Kidney glomerular epithelial cell (primary cell): ENCODE results near the gene NT5C2.

Experiments used
- DNase-seq: peaks from one replicate; lab custom pipeline; 2025; lab: John Stamatoyannopoulos, UW

Gene NT5C2

DNA sequence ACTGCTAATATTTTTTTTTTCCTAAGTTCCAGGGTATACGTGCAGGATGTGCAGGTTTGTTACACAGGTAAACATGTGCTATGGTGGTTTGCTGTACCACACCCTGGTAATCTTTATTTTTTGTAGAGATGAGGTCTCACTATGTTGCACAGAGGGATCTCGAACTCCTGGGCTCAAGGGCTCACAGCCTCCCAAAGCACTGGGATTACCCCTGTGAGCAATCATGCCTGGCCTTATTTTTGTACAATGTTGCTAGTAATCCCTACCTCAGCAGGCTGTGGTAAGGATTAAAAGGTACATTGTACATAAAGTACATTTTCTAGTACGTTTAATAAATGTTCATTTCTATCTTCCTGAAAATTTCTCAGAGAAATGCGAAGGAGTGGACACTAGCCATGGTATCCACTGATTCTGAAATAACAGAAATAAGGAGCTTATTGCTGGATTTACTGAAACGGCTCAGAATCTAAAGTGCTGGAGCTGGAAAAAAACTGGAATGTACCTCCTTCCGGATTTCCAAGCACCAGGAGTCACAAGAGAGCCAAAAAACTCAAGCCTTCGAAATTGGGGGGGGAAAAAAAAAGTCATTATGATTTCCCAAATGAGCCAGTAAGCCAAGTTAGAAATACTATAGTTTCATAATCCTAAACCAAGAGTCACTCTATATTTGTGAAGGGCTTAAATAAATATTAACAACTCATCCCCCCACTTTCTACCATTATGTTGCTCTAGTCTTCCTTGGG lies 69.6 kb downstream of the NT5C2 start:
- no peak for DNase-seq

DNA sequence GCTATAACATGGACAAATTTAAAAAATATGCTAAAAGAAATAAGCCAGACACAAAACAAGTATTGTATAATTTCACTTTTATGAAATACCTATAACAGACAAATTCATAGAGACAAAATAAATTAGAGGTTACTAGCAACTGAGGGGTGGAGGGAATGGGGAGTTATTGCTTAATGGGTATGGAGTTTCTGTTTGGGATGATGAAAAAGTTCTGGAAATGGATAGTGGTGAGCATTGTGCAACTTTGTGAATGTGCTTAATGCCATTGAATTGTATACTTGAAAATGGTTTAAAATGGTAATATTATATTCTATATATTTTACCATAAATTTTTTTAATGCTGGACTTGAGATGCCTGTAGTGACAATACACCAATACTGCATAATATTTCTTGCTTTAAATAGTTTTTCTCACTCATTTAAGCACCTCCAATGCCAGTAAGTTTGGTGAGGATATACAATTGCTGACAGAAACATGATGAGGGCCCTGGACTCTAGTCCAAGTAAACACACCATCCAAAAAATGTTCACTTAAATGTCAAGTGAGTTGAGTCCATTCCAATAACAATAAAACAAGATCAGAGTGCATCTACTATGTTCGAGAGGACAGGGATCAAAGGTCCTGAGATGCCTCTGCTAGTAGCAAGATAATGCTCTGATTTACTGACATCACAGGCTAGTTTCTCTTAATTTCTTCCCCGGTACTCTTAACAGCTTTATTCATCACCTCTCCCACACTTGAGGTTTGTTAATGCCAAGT lies 71.9 kb downstream of the NT5C2 start:
- no peak for DNase-seq

DNA sequence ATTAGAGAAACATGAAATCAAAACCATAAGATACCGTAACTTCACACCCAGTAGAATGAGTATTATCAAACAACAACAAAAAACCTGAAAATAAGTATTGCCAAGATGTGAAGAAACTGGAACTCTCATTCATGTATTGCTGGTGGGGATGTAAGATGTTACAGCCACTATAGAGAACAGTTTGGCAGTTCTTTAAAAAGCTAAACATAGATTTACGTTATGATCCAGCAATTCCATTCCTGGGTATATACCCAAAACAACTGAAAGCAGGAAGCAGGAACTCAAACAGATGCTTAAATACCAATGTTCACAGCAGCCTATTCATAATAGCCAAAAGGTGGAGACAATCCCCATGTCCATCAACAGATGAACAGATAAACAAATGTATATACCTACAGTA lies 72.5 kb downstream of the NT5C2 start:
- no peak for DNase-seq

DNA sequence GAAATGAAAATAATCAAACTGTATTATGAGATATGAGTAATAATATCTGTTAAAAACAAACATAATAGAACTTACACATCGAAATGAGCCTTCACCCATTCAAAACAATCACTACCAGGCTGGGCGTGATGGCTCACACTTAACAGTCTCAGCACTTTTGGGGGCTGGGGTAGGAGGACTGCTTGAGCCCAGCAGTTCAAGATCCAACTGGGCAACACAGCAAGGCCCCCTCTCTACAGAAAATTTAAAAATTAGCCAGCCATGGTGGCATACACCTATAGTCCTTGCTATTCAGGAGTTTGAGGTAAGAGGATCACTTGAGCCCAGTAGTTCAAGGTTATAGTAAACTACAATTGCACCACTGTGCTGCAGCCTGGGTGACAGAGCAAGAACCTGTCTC lies 75.8 kb downstream of the NT5C2 start:
- DNase-seq, result no peak

DNA sequence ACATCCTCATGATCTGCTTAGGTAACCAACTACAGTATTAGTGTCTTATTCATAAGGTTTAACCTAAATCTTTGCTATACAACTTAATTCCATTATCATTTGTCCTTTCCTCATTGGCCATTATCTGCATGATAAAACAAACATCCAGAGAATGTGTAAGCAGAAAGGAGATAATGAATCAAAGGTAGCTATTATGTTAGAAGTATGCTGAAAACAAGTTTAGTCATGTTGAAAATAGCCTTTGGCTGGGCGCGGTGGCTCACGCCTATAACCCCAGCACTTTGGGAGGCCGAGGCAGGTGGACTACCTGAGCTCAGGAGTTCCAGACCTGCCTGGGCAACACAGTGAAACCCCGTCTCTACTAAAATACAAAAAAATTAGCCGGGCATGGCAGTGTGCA lies 78.2 kb downstream of the NT5C2 start:
- no peak for DNase-seq

DNA sequence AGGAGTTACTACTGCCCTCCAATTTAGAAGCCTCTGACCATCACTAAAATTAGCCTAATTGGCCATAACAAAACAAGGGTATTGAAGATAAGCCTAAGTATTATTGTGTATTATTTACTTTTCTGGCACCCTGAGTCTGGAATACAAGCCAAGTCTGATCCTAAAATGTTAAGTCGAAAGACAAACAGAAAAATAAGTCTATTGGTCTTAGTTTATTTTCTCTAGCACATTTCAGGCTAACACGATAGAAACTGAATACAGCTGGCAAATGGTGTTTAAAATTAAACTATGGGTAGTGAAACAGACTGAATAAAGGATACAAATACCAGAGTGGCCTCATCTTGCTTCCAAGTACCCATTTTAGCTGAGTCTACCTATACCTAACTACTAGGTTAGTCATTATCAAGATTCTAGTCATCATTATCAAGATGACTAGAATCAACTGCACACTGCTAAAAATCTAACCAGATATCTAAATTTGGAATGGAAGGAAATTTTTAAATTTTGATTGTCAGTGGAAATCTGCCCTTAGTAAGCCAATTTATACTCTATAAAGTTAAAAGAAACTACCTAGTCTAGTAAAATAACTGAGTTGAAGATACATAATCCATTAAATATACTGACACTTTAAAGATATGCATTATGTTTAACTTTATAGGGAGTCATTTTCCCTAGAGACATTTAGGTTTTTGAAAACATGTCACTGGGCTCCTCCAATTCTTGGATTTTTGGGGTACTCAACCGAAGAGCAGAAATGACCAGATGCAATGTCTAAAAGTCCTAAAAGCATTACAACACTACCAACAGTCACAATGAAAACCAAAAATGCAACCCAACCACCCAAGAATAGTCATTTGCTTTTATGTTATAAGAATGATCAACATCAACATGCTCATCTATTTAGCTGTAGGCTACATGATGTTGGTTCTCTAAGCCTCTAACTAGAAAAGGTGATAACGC lies 80.9 kb downstream of the NT5C2 start:
- no peak for DNase-seq

DNA sequence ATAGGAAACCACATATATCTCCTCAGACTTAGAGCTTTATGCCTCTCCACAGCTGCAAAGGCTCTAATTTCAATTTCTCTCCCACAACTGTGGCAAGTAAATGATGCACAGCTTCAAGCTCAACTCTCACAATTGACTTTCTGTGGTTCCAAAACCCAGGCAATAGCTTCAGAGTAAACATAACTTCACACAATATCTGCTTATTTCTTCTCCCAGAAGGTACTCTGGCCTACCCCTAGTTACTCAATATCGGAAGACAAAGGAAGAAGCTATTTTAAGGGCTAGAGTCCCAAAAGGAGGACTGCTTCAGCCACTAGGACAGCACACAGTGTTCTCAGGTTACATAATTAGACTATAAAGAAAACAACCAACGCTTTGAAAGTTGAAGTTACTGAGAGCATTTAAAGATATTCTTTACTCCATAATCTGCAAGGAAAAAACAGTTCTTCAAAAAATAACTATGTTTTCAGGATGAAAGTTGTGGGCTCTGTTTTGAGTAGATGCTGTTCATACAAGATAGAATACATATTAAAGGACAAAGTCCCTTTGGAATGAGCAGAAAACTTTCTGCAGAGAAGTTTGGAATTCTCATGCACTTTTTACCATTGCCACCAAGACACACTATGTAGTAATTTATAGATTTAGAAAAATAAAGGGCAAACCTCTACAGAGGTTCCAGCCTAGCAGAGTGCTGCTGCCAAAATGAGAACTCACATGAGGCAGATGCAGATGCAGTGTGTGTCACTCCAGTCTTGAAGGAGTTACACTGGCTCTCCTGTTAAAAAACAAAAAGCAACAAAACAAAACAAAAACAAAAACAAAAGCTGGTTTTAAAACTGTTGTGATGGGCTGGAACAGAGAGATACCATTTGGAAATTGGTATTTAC lies 81.8 kb downstream of the NT5C2 start:
- DNase-seq, result no peak

DNA sequence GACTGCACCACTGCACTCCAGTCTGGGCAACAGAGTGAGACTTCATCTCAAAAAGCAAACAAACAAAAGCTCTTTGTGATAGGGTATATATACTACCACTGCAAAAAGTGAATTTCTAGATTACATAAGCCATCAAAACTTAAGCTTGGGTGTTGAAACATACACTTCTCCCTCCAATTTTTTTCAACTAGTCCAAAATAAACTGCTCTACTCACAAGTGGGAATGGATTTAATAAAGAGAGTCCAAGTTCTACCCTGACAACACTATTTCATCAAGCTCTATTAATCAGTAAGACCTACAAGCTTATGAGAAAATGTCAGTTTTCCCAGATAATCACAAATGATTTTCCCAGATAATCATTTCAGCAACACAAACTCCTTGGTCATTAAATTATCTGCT lies 82.7 kb downstream of the NT5C2 start:
- DNase-seq, result no peak

DNA sequence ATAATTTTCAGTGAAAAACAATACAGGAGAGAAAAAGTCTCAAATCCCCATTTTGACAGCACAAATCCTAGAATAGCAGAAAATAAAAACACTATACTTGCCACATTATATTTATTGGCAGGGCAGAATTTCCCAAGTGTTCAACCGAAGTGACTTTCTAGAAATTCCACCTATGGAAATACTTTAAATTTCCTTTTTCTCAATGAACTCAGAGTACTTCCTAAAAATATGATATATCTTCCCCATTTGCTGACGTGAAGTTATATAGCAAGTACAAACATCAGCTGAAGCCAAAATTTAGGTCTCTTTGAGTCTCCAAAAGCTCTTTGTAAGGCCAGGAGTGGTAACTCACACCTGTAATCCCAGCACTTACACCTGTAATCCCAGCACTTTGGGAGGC lies 83.3 kb downstream of the NT5C2 start:
- DNase-seq, result no peak

DNA sequence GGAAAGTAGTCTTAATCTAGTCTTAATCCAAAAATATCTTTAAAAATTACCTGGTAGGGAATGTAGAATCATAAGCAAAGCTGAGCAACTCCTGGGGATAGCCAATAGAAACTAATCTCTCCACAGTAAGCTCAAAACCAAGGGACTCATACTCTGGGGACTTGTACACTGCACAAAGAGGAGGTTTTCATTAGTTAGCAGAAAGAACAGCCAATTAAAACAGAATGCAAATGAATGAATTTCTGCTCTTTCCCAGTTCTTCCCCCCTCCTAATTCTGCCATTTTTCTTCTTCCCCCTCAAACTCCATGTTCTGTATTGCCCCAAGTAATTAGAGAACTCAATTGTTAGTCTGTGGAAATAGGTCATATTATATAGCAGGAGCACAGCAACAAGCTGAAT lies 86.5 kb downstream of the NT5C2 start:
- no peak for DNase-seq

DNA sequence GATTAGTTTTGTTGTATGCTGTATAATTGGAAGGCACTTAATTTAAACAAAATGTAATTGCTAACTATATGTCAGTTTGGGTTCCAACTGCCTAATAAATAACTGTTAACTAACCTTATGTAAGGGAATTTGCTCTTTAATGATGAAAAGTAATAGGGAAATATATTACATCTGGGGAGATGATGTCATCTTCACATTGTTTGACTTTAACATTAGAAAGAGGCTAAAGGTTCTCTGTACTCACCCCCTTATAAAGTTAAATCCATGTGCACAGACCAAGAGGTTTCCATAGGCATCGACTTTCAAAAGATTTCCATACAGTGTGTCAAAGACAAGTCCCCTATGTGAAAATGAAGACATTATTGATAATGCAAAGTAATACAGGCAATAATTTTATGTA lies 87.6 kb downstream of the NT5C2 start:
- no peak for DNase-seq

DNA sequence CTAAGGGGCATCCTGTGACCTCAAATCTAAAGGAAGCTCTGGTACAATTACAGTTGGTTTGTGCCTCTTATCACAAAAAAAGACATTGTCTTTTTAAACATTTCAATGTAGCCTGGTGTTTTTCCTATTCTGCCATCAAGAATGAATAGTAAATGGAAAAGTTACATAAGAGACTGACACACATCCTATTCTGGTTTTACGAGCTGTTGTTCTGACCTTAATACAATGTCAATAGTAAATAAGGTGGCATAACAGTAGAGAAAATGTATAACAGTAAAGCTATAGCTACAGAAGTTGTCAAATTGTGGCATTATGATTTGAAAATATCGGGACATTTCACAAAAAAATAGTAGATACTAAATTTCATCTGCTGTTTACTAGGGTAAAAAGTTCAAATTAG lies 88.4 kb downstream of the NT5C2 start:
- no peak for DNase-seq

DNA sequence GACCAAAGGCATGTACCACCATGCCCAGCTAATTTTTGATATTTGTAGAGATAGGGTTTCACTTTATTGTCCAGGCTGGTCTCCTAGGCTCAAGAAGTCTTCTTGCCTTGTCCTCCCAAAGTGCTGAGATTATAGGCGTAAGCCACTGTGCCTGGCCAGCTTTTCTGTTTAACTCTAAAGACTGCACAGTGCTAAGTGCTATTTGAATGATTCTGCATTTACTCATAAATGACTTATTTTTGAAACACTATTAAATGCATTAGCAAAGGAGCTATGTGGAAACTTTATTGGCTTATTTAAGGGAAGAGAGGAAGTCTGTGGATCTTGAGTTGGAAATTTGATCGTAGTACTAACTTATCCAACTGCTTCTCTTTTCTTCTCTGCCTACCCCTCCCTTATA lies 89.1 kb downstream of the NT5C2 start:
- DNase-seq, result no peak

DNA sequence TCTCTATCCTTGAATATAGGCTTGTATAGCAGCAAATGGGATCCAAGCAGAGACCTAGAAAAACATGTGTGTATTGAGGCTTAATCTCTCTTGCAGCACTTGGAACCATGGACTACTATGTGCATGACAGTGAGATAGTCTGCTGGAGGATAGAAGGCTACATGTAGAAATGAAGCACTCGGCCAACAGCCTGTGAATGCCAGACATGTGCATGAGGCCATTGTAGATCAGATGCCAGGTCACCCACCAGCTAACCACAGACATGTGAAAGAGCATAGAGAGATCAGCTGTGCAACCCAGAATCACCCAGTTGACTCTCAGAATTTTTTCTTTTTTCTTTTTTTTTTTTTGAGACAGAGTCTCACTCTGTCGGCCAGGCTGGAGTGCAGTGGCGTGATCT lies 90.9 kb downstream of the NT5C2 start:
- no peak for DNase-seq

DNA sequence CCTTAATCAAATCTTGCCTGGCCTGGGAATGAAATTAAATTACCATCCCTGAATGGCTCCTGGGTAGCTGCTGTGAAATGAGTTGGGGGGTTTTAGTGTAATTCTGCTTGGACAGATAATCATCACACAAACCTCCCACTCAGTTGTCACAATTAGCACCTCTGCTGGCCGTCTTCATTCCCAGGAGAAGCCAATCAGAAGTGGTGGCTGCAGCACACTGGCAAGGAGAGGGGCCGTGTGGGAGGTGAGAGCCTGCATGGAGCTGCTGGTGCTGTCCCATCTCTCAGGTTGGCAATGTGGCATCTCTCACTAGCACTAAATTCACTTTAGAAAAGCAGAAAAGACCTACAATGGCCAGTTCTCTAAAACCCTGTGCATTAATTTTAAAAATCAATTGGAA lies 92.5 kb downstream of the NT5C2 start:
- no peak for DNase-seq

DNA sequence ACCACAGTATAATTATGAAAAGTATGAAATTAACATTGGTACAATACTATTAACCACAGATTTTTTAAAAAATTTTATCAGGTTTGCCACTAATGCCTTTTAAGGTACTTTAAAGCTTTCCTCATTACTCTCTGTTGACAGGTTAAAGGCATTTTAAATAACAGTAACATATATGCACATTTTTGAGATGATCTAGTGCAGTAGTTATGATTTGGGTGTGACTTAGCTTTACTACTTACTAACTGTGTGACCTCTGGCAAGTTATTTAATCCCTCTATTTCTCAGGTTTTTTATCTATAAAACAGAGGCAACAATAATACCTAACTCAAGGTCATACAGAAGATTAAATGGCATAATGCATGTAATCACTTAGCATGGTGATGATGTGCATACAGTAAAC lies 94.8 kb downstream of the NT5C2 start:
- no peak for DNase-seq

DNA sequence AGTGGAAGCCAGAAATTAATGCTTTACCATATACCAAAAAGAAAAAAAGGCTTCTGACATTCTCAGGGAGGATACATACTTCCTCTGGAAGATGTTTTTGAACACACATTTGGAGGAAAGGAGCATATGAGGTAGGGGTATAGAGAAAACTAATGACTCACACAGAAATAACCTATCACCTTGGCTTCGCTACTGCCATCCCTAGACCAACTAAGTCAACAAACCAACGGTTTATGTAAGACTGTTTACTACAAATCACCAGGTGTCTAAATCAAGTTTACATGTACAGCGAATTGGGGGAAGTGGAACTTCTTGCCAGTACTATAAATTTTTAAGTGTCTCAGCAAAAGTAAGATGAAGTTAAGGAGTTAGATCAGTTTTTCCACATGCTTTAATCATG lies 96.9 kb downstream of the NT5C2 start:
- no peak for DNase-seq

DNA sequence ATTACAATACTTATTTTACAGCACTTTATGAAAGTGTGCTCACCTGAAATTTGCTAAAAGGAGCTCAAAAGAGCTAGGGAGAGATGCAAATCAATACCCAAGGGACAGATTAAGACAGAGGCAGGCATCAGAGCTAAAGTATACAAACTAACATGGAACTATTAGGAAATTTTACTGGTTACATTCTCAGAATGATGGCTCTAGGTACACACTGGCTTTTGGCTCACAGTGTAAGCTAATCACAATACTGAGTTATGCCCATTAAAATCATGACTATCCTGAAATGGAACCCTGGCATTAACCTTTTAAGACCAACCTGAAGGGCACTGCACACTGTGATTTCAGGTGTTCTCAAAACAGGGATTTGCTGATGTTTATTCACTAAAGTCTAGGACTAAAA lies 98.1 kb downstream of the NT5C2 start:
- no peak for DNase-seq

DNA sequence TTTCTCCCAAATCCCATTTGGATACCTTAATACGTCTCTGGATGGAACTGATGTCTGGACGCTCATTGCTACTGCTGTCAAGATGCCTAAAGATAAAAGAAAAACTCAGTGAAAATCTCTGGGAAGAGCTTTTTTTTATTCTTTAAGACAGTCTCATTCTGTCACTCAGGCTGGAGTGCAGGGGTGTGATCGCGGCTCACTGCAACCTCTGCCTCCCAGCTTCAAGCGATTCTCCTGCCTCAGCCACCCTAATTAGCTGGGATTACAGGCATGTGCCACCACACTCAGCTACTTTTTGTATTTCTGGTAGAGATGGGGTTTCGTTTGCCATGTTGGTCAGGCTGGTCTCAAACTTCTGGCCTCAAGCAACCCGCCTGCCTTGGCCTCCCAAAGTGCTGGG lies 102.2 kb downstream of the NT5C2 start:
- DNase-seq, result no peak

DNA sequence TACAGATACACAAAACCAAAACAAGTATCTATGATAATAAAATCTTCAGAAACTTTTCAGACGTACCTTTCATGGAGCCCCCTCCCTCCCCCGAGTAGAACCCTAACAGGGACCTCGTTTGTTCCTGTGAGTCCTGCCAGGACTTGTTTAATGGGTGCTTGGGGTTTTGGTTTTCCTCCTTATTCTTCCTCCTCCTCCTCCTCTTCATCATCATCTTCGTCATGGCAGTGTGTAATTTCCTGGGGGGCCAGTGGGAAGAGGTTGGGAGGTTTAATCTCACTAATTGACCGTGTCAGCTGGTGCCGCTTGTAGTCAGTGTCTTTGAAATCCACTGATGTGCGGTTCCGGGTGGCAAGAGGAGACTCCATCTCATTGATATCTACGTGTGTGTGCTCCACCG lies 103.6 kb downstream of the NT5C2 start:
- no peak for DNase-seq

DNA sequence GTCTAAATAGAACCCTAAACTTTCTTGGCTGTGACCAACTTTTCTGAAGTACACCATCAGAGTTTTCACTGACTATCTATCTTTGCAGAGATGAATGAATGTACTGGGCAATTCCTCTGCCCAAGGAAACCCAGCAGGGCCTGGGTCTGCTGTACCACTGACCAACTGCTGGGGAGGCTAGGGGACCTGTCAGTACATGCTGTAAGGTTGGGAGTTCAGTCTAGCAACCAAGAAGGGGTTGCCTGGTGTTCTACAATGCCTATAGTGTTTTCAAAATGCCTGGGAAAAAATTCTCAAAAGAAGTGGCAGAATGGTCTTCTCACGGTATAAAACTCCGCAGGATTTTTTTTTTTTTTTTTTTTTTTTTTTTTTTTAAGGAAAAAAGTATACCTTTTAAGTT lies 106.3 kb downstream of the NT5C2 start:
- DNase-seq, result no peak

DNA sequence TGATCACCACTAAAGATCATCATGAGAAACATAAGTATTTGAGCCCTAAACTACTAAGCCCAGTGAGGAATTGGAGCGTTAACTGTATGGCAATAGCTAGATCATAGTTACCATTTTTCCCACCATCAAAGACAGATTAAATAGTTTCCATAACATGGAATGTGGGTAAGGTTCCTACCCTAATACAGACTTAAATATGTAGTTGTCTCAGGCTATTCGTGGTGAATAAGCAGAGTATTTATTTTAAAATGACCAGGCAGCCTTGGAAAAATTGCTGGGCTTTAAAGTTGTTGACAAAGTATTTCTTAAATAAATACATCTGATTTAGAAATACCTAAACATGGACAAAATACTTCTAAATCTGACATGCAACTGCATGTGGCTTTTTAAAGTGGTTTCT lies 106.8 kb downstream of the NT5C2 start:
- no peak for DNase-seq
